HEK293 (cell line): ENCODE data around the gene D2HGDH.

ENCODE experiments used
- CTCF ChIA-PET: fragments of 350-600 bp; formaldehyde crosslinking; extraction: SDS; loops from one replicate; lab custom pipeline; 2021; ENCODE audit warnings: antibody characterized with exemption; lab: Yijun Ruan, JAX
- POLR2A ChIA-PET: fragments of 300-600 bp; formaldehyde crosslinking; extraction: SDS; loops from one replicate; lab custom pipeline; 2020; ENCODE audit warnings: antibody characterized with exemption, inconsistent platforms; lab: Yijun Ruan, JAX
- H3K27ac ChIP-seq: fragments of 200-500 bp; sonication (Bioruptor generic); 2 replicates; pipeline ENCODE4 v1.5.1; 2014; ENCODE audit warnings: low read depth, low read length, control low read depth, inconsistent platforms; ENCODE audit errors: extremely low read depth
- H3K36me3 ChIP-seq, 2 experiments: fragments of 200-500 bp in 1 of 2; sonication (Bioruptor generic) in 1 of 2; 1 replicate in 1 of 2; 2 replicates in 1 of 2; pipeline ENCODE4 v1.5.1; 2014 to 2017; ENCODE audit warnings: inconsistent platforms in 2 of 2, low read length in 2 of 2; ENCODE audit not compliant: control insufficient read depth in 2 of 2, insufficient read depth in 1 of 2
- H3K4me1 ChIP-seq: fragments of 200-500 bp; sonication (Bioruptor generic); 2 replicates; pipeline ENCODE4 v1.5.1; 2014; ENCODE audit warnings: mild to moderate bottlenecking, low read length, inconsistent platforms; ENCODE audit not compliant: control insufficient read depth, insufficient read depth
- H3K4me3 ChIP-seq: 2 replicates; pipeline ENCODE4 v1.5.1; 2011; ENCODE audit warnings: low read depth, mild to moderate bottlenecking, control low read depth, low read length, moderate library complexity
- H3K9me3 ChIP-seq: fragments of 200-500 bp; sonication (Bioruptor generic); 2 replicates; pipeline ENCODE4 v1.5.1; 2014; ENCODE audit warnings: low read depth, low read length, inconsistent platforms; ENCODE audit not compliant: control insufficient read depth, insufficient read depth
- BCL11A ChIP-seq: fragments of 450-650 bp; formaldehyde crosslinking; IDR thresholded peaks from 2 replicates; pipeline ENCODE4 v1.5.1; 2016; ENCODE audit warnings: low read depth, missing biosample characterization, missing genetic modification characterization
- GLIS1 ChIP-seq: fragments of 450-650 bp; formaldehyde crosslinking; IDR thresholded peaks from 2 replicates; pipeline ENCODE4 v1.5.1; 2016; ENCODE audit warnings: missing biosample characterization, missing genetic modification characterization
- HOXD13 ChIP-seq: sonication (generic); formaldehyde crosslinking; IDR thresholded peaks from 2 replicates; pipeline ENCODE4 v1.8.0; 2022; ENCODE audit warnings: missing genetic modification reagents, borderline replicate concordance
- IKZF3 ChIP-seq: fragments of 450-650 bp; IDR thresholded peaks from 2 replicates; pipeline ENCODE4 v1.5.0; 2018; ENCODE audit warnings: missing biosample characterization, mild to moderate bottlenecking, missing genetic modification characterization, moderate library complexity
- MEIS1 ChIP-seq: sonication (generic); formaldehyde crosslinking; IDR thresholded peaks from 2 replicates; pipeline ENCODE4 v1.8.1; 2022; ENCODE audit warnings: missing genetic modification reagents, mild to moderate bottlenecking, borderline replicate concordance
- PATZ1 ChIP-seq: fragments of 450-650 bp; formaldehyde crosslinking; IDR thresholded peaks from 2 replicates; pipeline ENCODE4 v1.5.1; 2016; ENCODE audit warnings: missing biosample characterization, missing genetic modification characterization
- PRDM10 ChIP-seq: fragments of 450-650 bp; formaldehyde crosslinking; IDR thresholded peaks from 2 replicates; pipeline ENCODE4 v1.5.1; 2016; ENCODE audit warnings: missing biosample characterization, missing genetic modification characterization
- REPIN1 ChIP-seq: fragments of 450-650 bp; formaldehyde crosslinking; IDR thresholded peaks from 2 replicates; pipeline ENCODE4 v1.5.1; 2017; ENCODE audit warnings: missing biosample characterization, missing genetic modification characterization, low read depth
- ZBTB17 ChIP-seq: fragments of 450-650 bp; formaldehyde crosslinking; IDR thresholded peaks from 2 replicates; pipeline ENCODE4 v1.5.1; 2016; ENCODE audit warnings: missing biosample characterization, missing genetic modification characterization
- ZBTB7A ChIP-seq: fragments of 450-650 bp; formaldehyde crosslinking; IDR thresholded peaks from 2 replicates; pipeline ENCODE4 v1.5.1; 2016; ENCODE audit warnings: low read depth, missing biosample characterization, missing genetic modification characterization
- ZEB2 ChIP-seq: fragments of 450-650 bp; formaldehyde crosslinking; IDR thresholded peaks from 2 replicates; pipeline ENCODE4 v1.5.1; 2016; ENCODE audit warnings: missing biosample characterization, missing genetic modification characterization
- ZNF155 ChIP-seq: fragments of 450-650 bp; formaldehyde crosslinking; IDR thresholded peaks from 2 replicates; pipeline ENCODE4 v1.5.1; 2016; ENCODE audit warnings: missing biosample characterization, missing genetic modification characterization
- ZNF248 ChIP-seq: fragments of 450-650 bp; formaldehyde crosslinking; IDR thresholded peaks from 2 replicates; pipeline ENCODE4 v1.5.1; 2017; ENCODE audit warnings: missing biosample characterization, missing genetic modification characterization
- ZNF274 ChIP-seq, 2 experiments: fragments of 200-500 bp in 1 of 2; fragments of 450-650 bp in 1 of 2; sonication (Bioruptor generic) in 1 of 2; formaldehyde crosslinking in 1 of 2; IDR thresholded peaks; 2 replicates each; pipeline versions ENCODE4 v1.5.1 to v1.6.1; 2014 to 2016; ENCODE audit warnings: borderline replicate concordance in 1 of 2, inconsistent platforms in 1 of 2, low read length in 1 of 2, missing biosample characterization in 1 of 2, missing genetic modification characterization in 1 of 2
- ZNF324 ChIP-seq: fragments of 450-650 bp; formaldehyde crosslinking; IDR thresholded peaks from 2 replicates; pipeline ENCODE4 v1.5.1; 2016; ENCODE audit warnings: missing biosample characterization, missing genetic modification characterization
- ZNF341 ChIP-seq: fragments of 450-650 bp; formaldehyde crosslinking; IDR thresholded peaks from 2 replicates; pipeline ENCODE4; 2016; ENCODE audit warnings: low read depth, missing biosample characterization, missing genetic modification characterization
- ZNF423 ChIP-seq: fragments of 450-650 bp; formaldehyde crosslinking; IDR thresholded peaks from 2 replicates; pipeline ENCODE4 v1.5.1; 2016; ENCODE audit warnings: missing biosample characterization, missing genetic modification characterization
- ZNF488 ChIP-seq: fragments of 450-650 bp; formaldehyde crosslinking; IDR thresholded peaks from 2 replicates; pipeline ENCODE4 v1.5.1; 2016; ENCODE audit warnings: missing biosample characterization, missing genetic modification characterization
- ZNF514 ChIP-seq: fragments of 450-650 bp; formaldehyde crosslinking; IDR thresholded peaks from 2 replicates; pipeline ENCODE4 v1.5.1; 2016; ENCODE audit warnings: missing biosample characterization, missing genetic modification characterization
- ZNF529 ChIP-seq: fragments of 450-650 bp; formaldehyde crosslinking; IDR thresholded peaks from 2 replicates; pipeline ENCODE4 v1.5.1; 2017; ENCODE audit warnings: missing genetic modification characterization, missing biosample characterization; ENCODE audit not compliant: insufficient replicate concordance
- ZNF660 ChIP-seq: fragments of 450-650 bp; IDR thresholded peaks from 2 replicates; pipeline ENCODE4 v1.5.1; 2018; ENCODE audit warnings: missing biosample characterization, mild to moderate bottlenecking, missing genetic modification characterization
- ZNF670 ChIP-seq: fragments of 450-650 bp; formaldehyde crosslinking; IDR thresholded peaks from 2 replicates; pipeline ENCODE4 v1.5.1; 2016; ENCODE audit warnings: missing biosample characterization, missing genetic modification characterization, low read depth
- ZNF843 ChIP-seq: fragments of 450-650 bp; formaldehyde crosslinking; IDR thresholded peaks from 2 replicates; pipeline ENCODE4 v1.5.1; 2016; ENCODE audit warnings: missing biosample characterization, missing genetic modification characterization
- ZSCAN16 ChIP-seq: fragments of 450-650 bp; formaldehyde crosslinking; IDR thresholded peaks from 2 replicates; pipeline ENCODE4 v1.5.1; 2016; ENCODE audit warnings: missing biosample characterization, missing genetic modification characterization
- ZXDB ChIP-seq: fragments of 450-650 bp; formaldehyde crosslinking; IDR thresholded peaks from 2 replicates; pipeline ENCODE4 v1.5.1; 2016; ENCODE audit warnings: missing biosample characterization, missing genetic modification characterization
- TF ChIP-seq, protein P1 (sequence below): fragments of 450-650 bp; formaldehyde crosslinking; IDR thresholded peaks from 2 replicates; pipeline ENCODE4 v1.5.1; 2016; ENCODE audit warnings: missing biosample characterization, missing genetic modification characterization
- TF ChIP-seq, protein P2 (sequence below): IDR thresholded peaks from 2 replicates; pipeline ENCODE4 v1.6.1; 2011; ENCODE audit warnings: mild to moderate bottlenecking, low read depth, low read length, borderline replicate concordance

Gene D2HGDH

DNA sequence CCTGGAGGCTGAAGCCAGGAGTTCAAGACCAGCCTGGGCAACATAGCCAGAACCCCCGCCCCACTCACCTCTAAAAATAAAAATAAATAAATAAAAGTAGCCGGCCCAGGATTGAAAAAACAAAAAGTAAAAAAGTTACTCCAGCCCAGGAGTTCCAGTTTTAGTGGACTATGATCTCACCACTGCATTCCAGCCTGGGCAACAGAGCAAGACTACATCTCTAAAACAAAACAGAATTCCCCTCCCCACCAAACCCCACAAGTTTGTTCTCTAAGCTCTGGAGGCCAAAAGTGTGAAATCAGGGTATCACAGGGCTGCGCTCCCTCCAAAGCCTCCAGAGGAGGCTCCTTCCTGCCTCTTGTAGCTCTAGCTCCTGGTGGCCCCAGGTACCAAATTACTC, 1.7 kb downstream of the D2HGDH start:
- Histone ChIP-seq H3K27ac (no peak overlapping the region), H3K4me3 (no peak overlapping the region), H3K9me3 (no peaks in the 10 kb centered on the region), H3K4me1 (no peaks in the 10 kb centered on the region), H3K36me3 (peaks cover 0 to 5% of the 10 kb centered on the region in 2 experiments; a peak in 2 of 3 replicates)
- POLR2A ChIA-PET, result interaction anchor here (0.5 kb wide), 1 partner anchor 29 kb away, joined by 3 read pairs; no protein-coding TSS in a partner anchor
- CTCF ChIA-PET, result interaction anchor here (0.6 kb wide), 1 partner anchor 45 kb away, joined by 3 read pairs; no protein-coding TSS in a partner anchor
- TF ChIP-seq ZXDB (tag by site-specific recombination) (no peak), ZNF423 (tag by site-specific recombination) (no peak), BCL11A (tag by site-specific recombination) (no peak), PRDM10 (tag by site-specific recombination) (no peak), ZNF670 (tag by site-specific recombination) (no peak), ZBTB7A (tag by site-specific recombination) (no peak), ZNF248 (tag by site-specific recombination) (no peak), MEIS1 (CRISPR knock-in tag) (no peak), IKZF3 (no peak), ZNF843 (tag by site-specific recombination) (no peak), HOXD13 (CRISPR knock-in tag) (no peak), ZNF324 (no peak), ZEB2 (tag by site-specific recombination) (no peak), ZBTB17 (no peak), ZNF341 (tag by site-specific recombination) (no peak), PATZ1 (no peak), ZNF274 (IDR thresholded peaks at IDR 0.05; ENCODE audit: low read length) (no peak), ZNF274 (tag by site-specific recombination; IDR thresholded peaks at IDR 0.05; ENCODE audit: borderline replicate concordance) (no peak)

DNA sequence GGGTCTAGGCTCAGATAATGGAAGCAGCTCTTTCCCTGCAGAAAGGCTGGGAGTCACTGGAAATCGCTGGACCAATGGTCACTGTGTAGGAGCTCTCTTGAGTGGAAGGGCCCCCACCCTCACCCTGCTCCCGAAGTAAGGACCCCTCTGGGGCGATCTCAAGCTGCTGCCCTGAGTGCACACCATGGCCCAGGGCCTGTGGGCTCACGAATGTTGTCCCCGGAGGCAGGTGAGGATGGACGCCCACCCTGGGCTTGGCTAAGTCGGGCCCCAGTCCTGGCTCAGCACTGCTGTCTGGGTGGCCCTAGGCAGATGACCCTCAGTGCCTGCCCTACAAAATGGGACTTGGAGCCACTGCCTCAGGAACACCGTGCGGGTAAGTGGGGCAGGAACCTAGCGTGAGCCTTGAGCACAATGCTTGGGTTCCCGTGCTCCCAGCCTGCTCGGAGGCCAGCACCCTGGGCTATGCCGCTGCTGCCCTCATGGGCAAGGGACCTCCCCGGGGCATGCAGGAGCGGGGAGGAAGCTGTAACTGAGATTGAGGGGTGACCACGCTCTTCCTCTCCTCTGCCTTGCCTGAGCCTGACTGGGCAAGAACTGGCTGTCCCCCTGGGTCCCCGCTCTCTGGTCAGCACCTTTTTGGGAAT, 3.7 kb downstream of the D2HGDH start:
- H3K9me3 ChIP-seq, result no peaks in the 10 kb centered on the region
- H3K36me3 ChIP-seq, result peaks cover 0 to 5% of the 10 kb centered on the region in 2 experiments; a peak in 2 of 3 replicates
- H3K4me3 ChIP-seq, result no peak overlapping the region
- POLR2A ChIA-PET, result no interaction called here
- CTCF ChIA-PET, result interaction anchor here (0.6 kb wide), 1 partner anchor 523 kb away, joined by 3 read pairs; no protein-coding TSS in a partner anchor
- H3K27ac ChIP-seq, result no peak overlapping the region
- H3K4me1 ChIP-seq, result no peaks in the 10 kb centered on the region
- TF ChIP-seq REPIN1 (tag by site-specific recombination) (no peak), ZNF660 (tag by site-specific recombination) (no peak), BCL11A (tag by site-specific recombination) (no peak), GLIS1 (no peak), ZNF514 (tag by site-specific recombination) (no peak), ZNF324 (no peak), ZNF488 (tag by site-specific recombination) (no peak), ZNF529 (tag by site-specific recombination) (no peak), ZSCAN16 (tag by site-specific recombination) (no peak), HOXD13 (CRISPR knock-in tag) (no peak), ZNF155 (tag by site-specific recombination) (no peak)
- TF ChIP-seq, protein P1, sequence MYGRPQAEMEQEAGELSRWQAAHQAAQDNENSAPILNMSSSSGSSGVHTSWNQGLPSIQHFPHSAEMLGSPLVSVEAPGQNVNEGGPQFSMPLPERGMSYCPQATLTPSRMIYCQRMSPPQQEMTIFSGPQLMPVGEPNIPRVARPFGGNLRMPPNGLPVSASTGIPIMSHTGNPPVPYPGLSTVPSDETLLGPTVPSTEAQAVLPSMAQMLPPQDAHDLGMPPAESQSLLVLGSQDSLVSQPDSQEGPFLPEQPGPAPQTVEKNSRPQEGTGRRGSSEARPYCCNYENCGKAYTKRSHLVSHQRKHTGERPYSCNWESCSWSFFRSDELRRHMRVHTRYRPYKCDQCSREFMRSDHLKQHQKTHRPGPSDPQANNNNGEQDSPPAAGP (tag by site-specific recombination), result no peak
- TF ChIP-seq, protein P2, sequence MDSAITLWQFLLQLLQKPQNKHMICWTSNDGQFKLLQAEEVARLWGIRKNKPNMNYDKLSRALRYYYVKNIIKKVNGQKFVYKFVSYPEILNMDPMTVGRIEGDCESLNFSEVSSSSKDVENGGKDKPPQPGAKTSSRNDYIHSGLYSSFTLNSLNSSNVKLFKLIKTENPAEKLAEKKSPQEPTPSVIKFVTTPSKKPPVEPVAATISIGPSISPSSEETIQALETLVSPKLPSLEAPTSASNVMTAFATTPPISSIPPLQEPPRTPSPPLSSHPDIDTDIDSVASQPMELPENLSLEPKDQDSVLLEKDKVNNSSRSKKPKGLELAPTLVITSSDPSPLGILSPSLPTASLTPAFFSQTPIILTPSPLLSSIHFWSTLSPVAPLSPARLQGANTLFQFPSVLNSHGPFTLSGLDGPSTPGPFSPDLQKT, result no peak
